ENCODE measurements around the gene STK31.
"Not testable (repeated sequence)": the region's sequence is repeated elsewhere in the genome, so short reads cannot be mapped to it uniquely, and the experiment has no call there.

The STK31 gene

GRCh38 chr7:23791721-23792120 is 81.7 kb downstream of the STK31 start:
- H3K4me1 Mint-ChIP-seq (ENCODE audit: low read depth in 2 of 2): no peaks in the 10 kb centered on the region
- peaks cover 7 to 16% of the 10 kb centered on the region in 2 donors for H3K9me3 Mint-ChIP-seq
- H3K4me3 Mint-ChIP-seq: no peak overlapping the region
- no peak overlapping the region for H3K27ac Mint-ChIP-seq
- peaks cover 4 to 5% of the 10 kb centered on the region in 2 donors for H3K27me3 Mint-ChIP-seq
- no peak for ATAC-seq (replicated peaks)
- no peak for DNase-seq
- H3K36me3 Mint-ChIP-seq (ENCODE audit: insufficient read depth): no peaks in the 10 kb centered on the region

- no peaks in the 10 kb centered on the region for H3K4me1 Mint-ChIP-seq (ENCODE audit: low read depth in 2 of 2)
- no peak overlapping the region for H3K27ac Mint-ChIP-seq
Observed at GRCh38 chr7:23802720-23803397, 92.8 kb downstream of the STK31 start.

GRCh38 chr7:23804707-23805106 is 94.7 kb downstream of the STK31 start:
- H3K4me1 Mint-ChIP-seq (ENCODE audit: low read depth in 2 of 2): no peaks in the 10 kb centered on the region
- H3K4me3 Mint-ChIP-seq: no peak overlapping the region
- DNase-seq: no peak

More at GRCh38 chr7:23802720-23803397, 92.8 kb downstream of the STK31 start:
- Mint-ChIP-seq H3K27me3 (peaks cover 0 to 9% of the 10 kb centered on the region in 2 donors), H3K9me3 (no peaks in the 10 kb centered on the region), H3K36me3 (ENCODE audit: insufficient read depth) (no peaks in the 10 kb centered on the region), H3K4me3 (no peak overlapping the region)
- ATAC-seq (replicated peaks) (no peak), DNase-seq (no peak)

GRCh38 chr7:23808421-23808820 is 98.4 kb downstream of the STK31 start:
- H3K27me3 Mint-ChIP-seq: peaks cover 0 to 14% of the 10 kb centered on the region in 2 donors
- H3K4me1 Mint-ChIP-seq (ENCODE audit: low read depth in 2 of 2): no peaks in the 10 kb centered on the region
- ATAC-seq (replicated peaks) (no peak), DNase-seq (no peak)
- no peak overlapping the region for H3K27ac Mint-ChIP-seq
- H3K36me3 Mint-ChIP-seq (ENCODE audit: insufficient read depth): no peaks in the 10 kb centered on the region
- H3K9me3 Mint-ChIP-seq: peaks cover 8 to 14% of the 10 kb centered on the region in 2 donors
- no peak overlapping the region for H3K4me3 Mint-ChIP-seq

More at GRCh38 chr7:23804707-23805106, 94.7 kb downstream of the STK31 start:
- no peaks in the 10 kb centered on the region for H3K36me3 Mint-ChIP-seq (ENCODE audit: insufficient read depth)
- peaks cover 0 to 5% of the 10 kb centered on the region in 2 donors for H3K9me3 Mint-ChIP-seq
- H3K27me3 Mint-ChIP-seq: peaks cover 0 to 15% of the 10 kb centered on the region in 2 donors
- no peak for ATAC-seq (replicated peaks)
- H3K27ac Mint-ChIP-seq: no peak overlapping the region

GRCh38 chr7:23810099-23810498 is 100.1 kb downstream of the STK31 start:
- no peaks in the 10 kb centered on the region for H3K36me3 Mint-ChIP-seq (ENCODE audit: insufficient read depth)

GRCh38 chr7:23811540-23811939 is 101.5 kb downstream of the STK31 start:
- no peak for DNase-seq
- H3K27me3 Mint-ChIP-seq: peaks cover 0 to 14% of the 10 kb centered on the region in 2 donors

More at GRCh38 chr7:23810099-23810498, 100.1 kb downstream of the STK31 start:
- Mint-ChIP-seq H3K9me3 (peaks cover 8 to 14% of the 10 kb centered on the region in 2 donors), H3K4me3 (no peak overlapping the region), H3K27me3 (peaks cover 0 to 14% of the 10 kb centered on the region in 2 donors), H3K27ac (no peak overlapping the region), H3K4me1 (ENCODE audit: low read depth in 2 of 2) (no peaks in the 10 kb centered on the region)
- no peak for ATAC-seq (replicated peaks)
- DNase-seq: no peak

GRCh38 chr7:23828125-23828524 is 118.1 kb downstream of the STK31 start:
- H3K27ac Mint-ChIP-seq; ATAC-seq (replicated peaks); DNase-seq; H3K36me3 Mint-ChIP-seq (ENCODE audit: insufficient read depth); H3K4me1 Mint-ChIP-seq (ENCODE audit: low read depth in 2 of 2); H3K4me3 Mint-ChIP-seq: not testable (repeated sequence)
- Mint-ChIP-seq H3K27me3 (peaks cover 0 to 31% of the 10 kb centered on the region in 2 donors), H3K9me3 (peaks cover 7 to 12% of the 10 kb centered on the region in 2 donors)

More at GRCh38 chr7:23811540-23811939, 101.5 kb downstream of the STK31 start:
- Mint-ChIP-seq H3K9me3 (peaks cover 8 to 14% of the 10 kb centered on the region in 2 donors), H3K36me3 (ENCODE audit: insufficient read depth) (no peaks in the 10 kb centered on the region), H3K4me3 (no peak overlapping the region), H3K27ac (no peak overlapping the region), H3K4me1 (ENCODE audit: low read depth in 2 of 2) (no peaks in the 10 kb centered on the region)
- ATAC-seq (replicated peaks): no peak

- not testable (repeated sequence) for H3K27ac Mint-ChIP-seq
Observed at GRCh38 chr7:23832733-23833132, 122.7 kb downstream of the STK31 start.

GRCh38 chr7:23833405-23833804 is 123.4 kb downstream of the STK31 start:
- DNase-seq (no peak), ATAC-seq (replicated peaks) (no peak)
- Mint-ChIP-seq H3K4me1 (ENCODE audit: low read depth in 2 of 2) (no peaks in the 10 kb centered on the region), H3K4me3 (no peak overlapping the region), H3K27ac (no peak overlapping the region), H3K9me3 (peaks cover 7 to 8% of the 10 kb centered on the region in 2 donors), H3K36me3 (ENCODE audit: insufficient read depth) (peaks cover 3% of the 10 kb centered on the region), H3K27me3 (peaks cover 0 to 27% of the 10 kb centered on the region in 2 donors)

More at GRCh38 chr7:23832733-23833132, 122.7 kb downstream of the STK31 start:
- H3K27me3 Mint-ChIP-seq: peaks cover 0 to 24% of the 10 kb centered on the region in 2 donors
- H3K36me3 Mint-ChIP-seq (ENCODE audit: insufficient read depth); ATAC-seq (replicated peaks); H3K4me1 Mint-ChIP-seq (ENCODE audit: low read depth in 2 of 2); H3K4me3 Mint-ChIP-seq; DNase-seq; H3K9me3 Mint-ChIP-seq: not testable (repeated sequence)

- H3K27me3 Mint-ChIP-seq: peaks cover 32 to 70% of the 10 kb centered on the region in 2 donors
- not testable (repeated sequence) for H3K4me1 Mint-ChIP-seq (ENCODE audit: low read depth in 2 of 2); H3K36me3 Mint-ChIP-seq (ENCODE audit: insufficient read depth); ATAC-seq (replicated peaks); DNase-seq; H3K27ac Mint-ChIP-seq; H3K4me3 Mint-ChIP-seq
- H3K9me3 Mint-ChIP-seq: peaks cover 8 to 24% of the 10 kb centered on the region in 2 donors
Observed at GRCh38 chr7:23844837-23845236, 134.8 kb downstream of the STK31 start.

- peaks cover 8 to 11% of the 10 kb centered on the region in 2 donors for H3K9me3 Mint-ChIP-seq
Observed at GRCh38 chr7:23852135-23852534, 142.1 kb downstream of the STK31 start.

GRCh38 chr7:23852988-23853387 is 143.0 kb downstream of the STK31 start:
- Mint-ChIP-seq H3K9me3 (peaks cover 1 to 7% of the 10 kb centered on the region in 2 donors), H3K27ac (no peak overlapping the region), H3K4me3 (no peak overlapping the region), H3K4me1 (ENCODE audit: low read depth in 2 of 2) (no peaks in the 10 kb centered on the region), H3K27me3 (peaks cover 5 to 7% of the 10 kb centered on the region in 2 donors), H3K36me3 (ENCODE audit: insufficient read depth) (no peaks in the 10 kb centered on the region)
- no peak for ATAC-seq (replicated peaks)
- DNase-seq: no peak

More at GRCh38 chr7:23852135-23852534, 142.1 kb downstream of the STK31 start:
- Mint-ChIP-seq H3K4me3 (no peak overlapping the region), H3K27ac (no peak overlapping the region), H3K36me3 (ENCODE audit: insufficient read depth) (no peaks in the 10 kb centered on the region), H3K4me1 (ENCODE audit: low read depth in 2 of 2) (no peaks in the 10 kb centered on the region), H3K27me3 (peaks cover 5 to 13% of the 10 kb centered on the region in 2 donors)
- ATAC-seq (replicated peaks) (no peak), DNase-seq (no peak)

GRCh38 chr7:23863209-23863787 is 153.3 kb downstream of the STK31 start:
- Mint-ChIP-seq H3K9me3 (no peaks in the 10 kb centered on the region), H3K4me3 (no peak overlapping the region), H3K27ac (no peak overlapping the region), H3K27me3 (no peaks in the 10 kb centered on the region), H3K4me1 (ENCODE audit: low read depth in 2 of 2) (no peaks in the 10 kb centered on the region), H3K36me3 (ENCODE audit: insufficient read depth) (no peaks in the 10 kb centered on the region)
- ATAC-seq (replicated peaks): no peak
- no peak for DNase-seq

GRCh38 chr7:23864973-23865372 is 155.0 kb downstream of the STK31 start:
- H3K9me3 Mint-ChIP-seq: no peaks in the 10 kb centered on the region
- no peaks in the 10 kb centered on the region for H3K36me3 Mint-ChIP-seq (ENCODE audit: insufficient read depth)
- H3K27me3 Mint-ChIP-seq: peaks cover 0 to 12% of the 10 kb centered on the region in 2 donors
- no peak overlapping the region for H3K4me3 Mint-ChIP-seq
- DNase-seq (no peak), ATAC-seq (replicated peaks) (no peak)
- H3K27ac Mint-ChIP-seq: no peak overlapping the region
- H3K4me1 Mint-ChIP-seq (ENCODE audit: low read depth in 2 of 2): no peaks in the 10 kb centered on the region
